ENCODE results near the gene NDUFB10. TPM values are rescaled to one million over a fixed set of nuclear protein-coding genes. Genes with fewer than 3 reads are reported as not detected.

NDUFB10 gene
- total RNA-seq, 2 donors from 2014 or later, result 65.3 to 122 TPM

Other genes with a start within 250 kb of the NDUFB10 start
- gene NME3, start 188.0 kb upstream of the NDUFB10 start, total RNA-seq, result 10 to 100 TPM; 39.3 to 39.9 TPM
- 10 to 100 TPM; 37.6 to 39.6 TPM for gene EME2, start 186.7 kb upstream of the NDUFB10 start, total RNA-seq
- gene MRPS34, start 186.4 kb upstream of the NDUFB10 start, total RNA-seq, result 100 to 1,000 TPM in 1 of 2 donors, 10 to 100 TPM in 1; 80.8 to 190 TPM
- 10 to 100 TPM; 20.3 to 21.1 TPM for gene SPSB3, start 177.0 kb upstream of the NDUFB10 start, total RNA-seq
- 10 to 100 TPM; 32.6 to 58.8 TPM for gene NUBP2, start 176.6 kb upstream of the NDUFB10 start, total RNA-seq
- gene IGFALS, start 165.8 kb upstream of the NDUFB10 start, total RNA-seq, result under 1 TPM; 0.13 to 0.15 TPM
- 10 to 100 TPM; 40.9 to 42.0 TPM for gene HAGH, start 132.7 kb upstream of the NDUFB10 start, total RNA-seq
- gene FAHD1, start 132.3 kb upstream of the NDUFB10 start, total RNA-seq, result 10 to 100 TPM; 19.2 to 19.3 TPM
- gene MEIOB, start 87.4 kb upstream of the NDUFB10 start, total RNA-seq, result under 1 TPM in 1 of 2 donors, not detected in 1; 0.79 TPM
- gene HS3ST6, start 41.1 kb upstream of the NDUFB10 start, total RNA-seq, result not detected
- 10 to 100 TPM; 31.5 to 34.3 TPM for gene MSRB1, start 16.3 kb upstream of the NDUFB10 start, total RNA-seq
- under 1 TPM in 1 of 2 donors, not detected in 1; 0.37 TPM for gene RPL3L, start 4.8 kb upstream of the NDUFB10 start, total RNA-seq
- gene RPS2, start 5.3 kb downstream of the NDUFB10 start, total RNA-seq, result 1,000 to 10,000 TPM; 4,570 to 4,579 TPM
- under 1 TPM in 1 of 2 donors, not detected in 1; 0.32 TPM for gene RNF151, start 7.3 kb downstream of the NDUFB10 start, total RNA-seq
- gene TBL3, start 12.5 kb downstream of the NDUFB10 start, total RNA-seq, result 10 to 100 TPM; 23.0 to 37.3 TPM
- 1 to 10 TPM in 1 of 2 donors, not detected in 1; 1.0 TPM for gene NOXO1, start 21.9 kb downstream of the NDUFB10 start, total RNA-seq
- 10 to 100 TPM; 12.4 to 28.5 TPM for gene GFER, start 24.7 kb downstream of the NDUFB10 start, total RNA-seq
- 1 to 10 TPM; 5.9 to 7.9 TPM for gene SYNGR3, start 30.4 kb downstream of the NDUFB10 start, total RNA-seq
- gene ZNF598, start 50.3 kb downstream of the NDUFB10 start, total RNA-seq, result 10 to 100 TPM; 41.2 to 79.6 TPM
- gene NPW, start 60.2 kb downstream of the NDUFB10 start, total RNA-seq, result 1 to 10 TPM in 1 of 2 donors, not detected in 1; 2.8 TPM
- gene NHERF2, start 67.4 kb downstream of the NDUFB10 start, total RNA-seq, result 1 to 10 TPM in 1 of 2 donors, under 1 TPM in 1; 0.21 to 2.9 TPM
- gene NTHL1, start 88.3 kb downstream of the NDUFB10 start, total RNA-seq, result 10 to 100 TPM; 13.2 to 37.6 TPM
- 10 to 100 TPM; 79.3 to 83.7 TPM for gene TSC2, start 88.4 kb downstream of the NDUFB10 start, total RNA-seq
- gene PKD1, start 176.4 kb downstream of the NDUFB10 start, total RNA-seq, result 100 to 1,000 TPM in 1 of 2 donors, 10 to 100 TPM in 1; 71.8 to 122 TPM
- under 1 TPM; 0.28 to 0.34 TPM for gene RAB26, start 189.1 kb downstream of the NDUFB10 start, total RNA-seq
- gene TRAF7, start 196.2 kb downstream of the NDUFB10 start, total RNA-seq, result 10 to 100 TPM; 49.8 to 80.1 TPM
- gene CASKIN1, start 237.1 kb downstream of the NDUFB10 start, total RNA-seq, result 1 to 10 TPM in 1 of 2 donors, under 1 TPM in 1; 0.78 to 6.6 TPM
- 10 to 100 TPM; 33.4 to 48.8 TPM for gene MLST8, start 245.9 kb downstream of the NDUFB10 start, total RNA-seq

All from activated T-helper 17 cell treated with anti-CD3 and anti-CD28 coated beads, Interleukin-2, amount 50 U/mL, for 72 hours (primary cell).